Mononuclear cell (primary cell): ENCODE results near the gene ZFP36. TPM values are rescaled to one million over a fixed set of nuclear protein-coding genes. Genes with fewer than 3 reads are reported as not detected.

Experiments
- H3K27me3 ChIP-seq: 2 replicates; pipeline ENCODE4 v1.6.0; 2011; ENCODE audit warnings: low read length, control low read depth; ENCODE audit not compliant: insufficient read depth
- H3K4me1 ChIP-seq: 2 replicates; pipeline ENCODE4 v1.5.1; 2011; ENCODE audit warnings: mild to moderate bottlenecking, low read length, control low read depth; ENCODE audit not compliant: insufficient read depth
- H3K4me3 ChIP-seq: 2 replicates; pipeline ENCODE4 v1.5.1; 2011; ENCODE audit warnings: mild to moderate bottlenecking, low read length, moderate library complexity
- H3K9me3 ChIP-seq: 2 replicates; pipeline ENCODE4 v1.5.1; 2011; ENCODE audit warnings: low read depth, mild to moderate bottlenecking, control low read depth, low read length
- total RNA-seq: library from RNA; depleted of rRNA; stranded (reverse); fragments of >200 nt; gene quantifications from one replicate; pipeline ENCODE4 v1.2.3, GENCODE V29; 2012

The ZFP36 gene
- total RNA-seq, 1 donor: 676 TPM

DNA sequence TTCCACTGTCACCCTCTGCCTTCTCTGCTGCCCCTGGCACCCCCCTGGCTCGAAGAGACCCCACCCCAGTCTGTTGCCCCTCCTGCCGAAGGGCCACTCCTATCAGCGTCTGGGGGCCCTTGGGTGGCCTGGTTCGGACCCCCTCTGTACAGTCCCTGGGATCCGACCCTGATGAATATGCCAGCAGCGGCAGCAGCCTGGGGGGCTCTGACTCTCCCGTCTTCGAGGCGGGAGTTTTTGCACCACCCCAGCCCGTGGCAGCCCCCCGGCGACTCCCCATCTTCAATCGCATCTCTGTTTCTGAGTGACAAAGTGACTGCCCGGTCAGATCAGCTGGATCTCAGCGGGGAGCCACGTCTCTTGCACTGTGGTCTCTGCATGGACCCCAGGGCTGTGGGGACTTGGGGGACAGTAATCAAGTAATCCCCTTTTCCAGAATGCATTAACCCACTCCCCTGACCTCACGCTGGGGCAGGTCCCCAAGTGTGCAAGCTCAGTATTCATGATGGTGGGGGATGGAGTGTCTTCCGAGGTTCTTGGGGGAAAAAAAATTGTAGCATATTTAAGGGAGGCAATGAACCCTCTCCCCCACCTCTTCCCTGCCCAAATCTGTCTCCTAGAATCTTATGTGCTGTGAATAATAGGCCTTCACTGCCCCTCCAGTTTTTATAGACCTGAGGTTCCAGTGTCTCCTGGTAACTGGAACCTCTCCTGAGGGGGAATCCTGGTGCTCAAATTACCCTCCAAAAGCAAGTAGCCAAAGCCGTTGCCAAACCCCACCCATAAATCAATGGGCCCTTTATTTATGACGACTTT lies 2.0 kb downstream of the ZFP36 start:
- H3K27me3 ChIP-seq: no peaks in the 10 kb centered on the region
- H3K4me3 ChIP-seq: peak overlapping the region; percentile 100
- no peaks in the 10 kb centered on the region for H3K9me3 ChIP-seq
- peaks cover 52% of the 10 kb centered on the region for H3K4me1 ChIP-seq

DNA sequence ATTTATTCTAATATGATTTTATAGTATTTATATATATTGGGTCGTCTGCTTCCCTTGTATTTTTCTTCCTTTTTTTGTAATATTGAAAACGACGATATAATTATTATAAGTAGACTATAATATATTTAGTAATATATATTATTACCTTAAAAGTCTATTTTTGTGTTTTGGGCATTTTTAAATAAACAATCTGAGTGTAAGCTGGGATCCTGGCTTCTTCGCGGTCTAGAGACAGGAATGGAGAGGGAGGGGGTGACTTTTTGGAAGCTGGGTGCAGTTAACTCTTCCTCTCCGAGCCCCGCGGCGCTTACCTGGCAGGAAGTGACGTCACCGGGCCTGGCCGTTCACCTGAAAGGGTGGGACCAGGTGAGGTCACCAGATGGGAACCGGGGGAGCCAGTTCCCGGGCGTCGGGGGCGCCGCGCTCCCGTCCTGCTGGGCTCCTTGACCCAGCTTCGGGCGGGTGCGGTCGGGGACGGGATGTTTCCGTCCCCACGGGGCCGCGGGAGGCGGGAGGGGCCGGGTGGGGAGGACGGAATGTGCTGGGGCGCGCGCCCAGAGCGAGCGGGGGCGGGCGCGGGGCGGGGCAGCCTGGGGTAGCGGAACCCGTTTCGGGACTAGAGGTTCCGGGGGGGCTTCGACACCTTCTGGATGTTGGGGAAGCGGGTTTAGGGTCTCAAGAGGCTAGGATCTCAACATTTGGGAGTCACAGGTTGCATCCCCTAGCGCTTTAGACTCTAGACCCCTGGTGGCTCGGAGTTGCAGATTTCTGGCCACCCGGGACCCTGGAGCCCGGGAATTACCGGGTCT lies 2.8 kb downstream of the ZFP36 start:
- Histone ChIP-seq H3K4me3 (peak overlapping the region; percentile 100), H3K4me1 (peaks cover 52% of the 10 kb centered on the region)

DNA sequence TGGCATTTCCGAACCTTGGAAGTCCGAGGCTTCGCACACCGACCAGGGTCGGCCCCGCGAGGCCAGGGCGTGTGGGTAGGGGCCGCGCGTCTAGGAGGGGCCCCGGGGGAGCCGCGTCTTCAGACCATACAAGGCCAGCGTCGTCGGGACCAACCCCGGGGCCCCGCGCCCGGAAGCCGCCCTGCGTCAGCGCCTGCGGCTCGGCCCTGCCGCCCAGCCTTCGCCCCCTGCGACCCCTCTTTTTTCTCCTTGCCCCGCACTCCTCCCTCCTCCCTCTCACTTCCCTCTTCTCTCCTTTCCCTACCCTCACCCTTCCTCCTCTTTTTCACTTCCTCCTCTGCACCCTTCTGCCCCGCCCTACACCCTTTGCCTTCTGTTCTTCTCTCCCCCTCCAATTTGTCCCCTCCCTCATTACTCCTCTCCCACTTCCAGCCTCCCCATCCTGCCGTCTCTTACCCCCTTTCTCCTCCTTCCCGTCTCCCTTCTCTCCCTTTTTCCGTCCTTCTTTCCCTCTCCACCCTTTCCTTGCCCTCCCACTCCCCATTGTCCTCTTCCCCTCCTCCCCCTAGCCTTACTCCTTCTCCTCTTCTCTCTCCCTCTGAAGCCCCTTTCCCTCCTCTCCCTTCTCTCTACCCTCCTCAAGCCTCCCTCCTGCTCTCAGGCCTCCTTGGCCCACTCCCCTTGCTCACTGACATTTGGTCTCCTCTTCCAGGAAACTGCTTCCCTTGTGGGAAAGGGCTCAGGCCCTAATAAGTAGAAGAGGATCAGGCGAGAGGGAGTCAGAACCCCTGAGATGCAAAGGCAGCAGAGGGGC lies 3.6 kb downstream of the ZFP36 start:
- Histone ChIP-seq H3K9me3 (no peaks in the 10 kb centered on the region), H3K27me3 (no peaks in the 10 kb centered on the region), H3K4me1 (peaks cover 45% of the 10 kb centered on the region), H3K4me3 (peak overlapping the region; percentile 100)

More for the DNA sequence above, 2.8 kb downstream of the ZFP36 start:
- Histone ChIP-seq H3K27me3 (no peaks in the 10 kb centered on the region), H3K9me3 (no peaks in the 10 kb centered on the region)

DNA sequence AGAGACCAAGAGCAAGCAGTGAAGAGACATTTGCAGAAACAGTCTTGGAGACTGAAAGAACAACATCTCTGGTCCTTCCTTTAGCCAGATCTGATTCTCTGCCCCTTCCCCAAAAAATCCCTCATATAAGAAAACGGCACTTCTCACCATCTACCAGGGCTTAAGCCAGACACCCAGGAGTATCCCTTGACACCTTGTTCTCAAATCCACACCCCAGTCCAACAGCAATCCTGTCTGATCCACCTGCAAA lies 4.1 kb downstream of the ZFP36 start:
- H3K27me3 ChIP-seq: no peaks in the 10 kb centered on the region
- peaks cover 40% of the 10 kb centered on the region for H3K4me1 ChIP-seq
- peak overlapping the region; percentile 100 for H3K4me3 ChIP-seq
- no peaks in the 10 kb centered on the region for H3K9me3 ChIP-seq

DNA sequence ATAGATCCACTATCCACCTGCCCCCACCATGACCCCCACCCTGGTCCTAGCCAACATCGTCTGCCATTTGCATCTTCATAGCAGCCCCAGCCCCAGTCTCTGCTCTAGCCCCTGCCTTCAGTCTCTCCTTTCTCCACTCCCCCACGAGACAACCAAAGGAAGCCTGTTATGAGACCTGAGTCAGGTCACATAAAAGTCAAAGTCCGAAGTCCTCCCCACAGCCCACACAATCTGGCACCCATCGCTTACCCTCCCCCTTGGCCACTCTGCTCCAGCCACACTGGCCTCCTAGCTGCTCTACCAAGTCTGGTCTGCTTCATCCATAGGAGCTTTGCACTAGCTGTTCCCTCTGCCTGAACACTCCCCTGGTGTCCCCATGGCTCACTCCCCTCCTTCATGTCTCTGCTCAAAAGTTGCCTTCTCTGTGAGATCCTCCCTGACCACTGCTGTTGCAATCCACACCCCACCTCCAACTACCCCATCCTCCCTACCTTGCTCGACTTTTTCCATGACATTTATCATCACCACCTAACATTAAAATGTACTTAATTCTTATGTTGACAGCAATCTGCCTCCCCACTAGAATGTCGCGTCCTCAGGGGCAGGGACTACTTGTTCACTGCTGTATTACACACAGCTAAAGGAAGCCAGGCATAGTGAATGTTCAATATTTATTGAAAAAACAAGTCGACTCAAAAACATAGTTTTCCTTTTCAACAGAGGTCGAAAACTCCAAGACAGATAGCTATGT lies 4.6 kb downstream of the ZFP36 start:
- H3K4me1 ChIP-seq: peaks cover 35% of the 10 kb centered on the region
- no peaks in the 10 kb centered on the region for H3K9me3 ChIP-seq
- H3K27me3 ChIP-seq: no peaks in the 10 kb centered on the region
- peak overlapping the region; percentile 100 for H3K4me3 ChIP-seq

DNA sequence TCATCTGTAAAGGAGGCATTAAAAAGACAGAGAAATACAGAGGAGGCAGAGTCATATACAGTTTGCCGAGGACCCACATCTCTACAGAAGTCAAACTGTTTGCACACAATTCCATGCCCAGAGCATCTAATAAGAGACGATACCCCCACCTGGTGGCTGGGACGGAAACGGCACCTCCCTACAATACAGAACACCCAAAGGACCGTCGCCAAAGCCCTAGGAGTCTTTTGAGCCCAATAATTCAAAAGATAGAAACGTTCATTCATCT lies 5.1 kb downstream of the ZFP36 start:
- Histone ChIP-seq H3K4me3 (peak overlapping the region; percentile 100), H3K4me1 (peaks cover 35% of the 10 kb centered on the region)

DNA sequence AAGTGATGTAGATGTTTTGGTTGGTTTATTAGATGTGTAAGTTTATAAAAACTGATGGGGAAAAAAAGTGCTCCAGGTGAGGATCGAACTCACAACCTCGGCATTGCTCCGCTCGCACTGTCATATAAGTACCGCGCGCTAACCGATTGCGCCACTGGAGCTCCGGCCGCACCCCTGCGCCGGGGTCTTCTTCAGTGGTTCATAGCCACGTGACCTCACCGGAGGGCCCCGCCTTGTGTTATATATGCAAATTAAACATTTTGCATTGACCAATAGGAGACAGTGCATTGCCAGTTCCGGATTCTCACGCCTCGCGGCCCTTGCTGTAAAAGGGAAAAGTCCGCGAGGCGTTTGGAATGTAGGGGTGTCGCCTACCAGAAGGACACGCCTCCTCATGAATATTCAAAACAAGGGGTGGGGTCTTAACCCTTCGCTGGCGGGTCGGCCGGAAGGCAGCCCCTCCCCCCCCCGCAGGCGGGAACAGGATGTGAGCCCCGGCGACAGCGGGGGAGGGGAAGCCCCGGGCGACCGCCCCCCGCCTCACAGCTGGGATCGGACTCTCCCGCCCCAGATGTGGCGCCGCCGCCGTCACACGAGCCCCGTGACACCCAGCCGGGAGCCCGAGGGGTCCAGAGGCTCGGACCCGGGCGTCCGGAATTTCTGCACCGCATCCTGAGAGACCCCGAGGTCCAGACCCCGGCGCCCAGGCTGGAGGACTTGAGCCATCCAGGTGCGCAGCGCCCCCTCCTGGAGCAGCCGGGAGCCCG lies 5.6 kb downstream of the ZFP36 start, which contains the start of gene PLEKHG2:
Gene PLEKHG2 (plus strand): TSS at position 570 of the 767 bp plus-strand sequence. CDS start 1,418 bp downstream, outside the sequence.
- Histone ChIP-seq H3K4me1 (peaks cover 35% of the 10 kb centered on the region), H3K4me3 (peak within 1 kb of the TSS; percentile 100), H3K9me3 (no peaks in the 10 kb centered on the region), H3K27me3 (no peaks in the 10 kb centered on the region)

More for the DNA sequence above, 5.1 kb downstream of the ZFP36 start:
- no peaks in the 10 kb centered on the region for H3K9me3 ChIP-seq
- no peaks in the 10 kb centered on the region for H3K27me3 ChIP-seq

DNA sequence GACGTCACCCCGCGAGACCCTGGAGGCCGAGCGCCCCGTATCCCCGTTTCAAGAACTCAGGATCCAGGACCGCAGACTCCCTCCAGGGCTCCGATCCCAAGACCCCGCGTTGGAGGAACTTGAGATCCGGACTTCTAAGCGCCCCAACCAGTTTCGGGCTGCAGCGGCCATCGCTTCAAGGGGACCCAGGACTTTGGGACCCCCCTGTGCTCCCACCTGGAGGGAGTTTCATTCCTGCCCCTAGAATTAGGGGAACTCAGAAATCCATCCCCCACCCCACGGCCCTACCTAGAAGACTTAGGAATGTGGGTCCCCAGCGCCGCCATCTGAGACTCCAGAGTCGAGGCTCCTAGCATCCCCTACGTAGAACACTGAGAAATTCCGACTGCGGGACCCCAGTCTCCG lies 6.2 kb downstream of the ZFP36 start:
- Histone ChIP-seq H3K4me3 (peak overlapping the region; percentile 100), H3K9me3 (no peaks in the 10 kb centered on the region), H3K27me3 (no peaks in the 10 kb centered on the region), H3K4me1 (peaks cover 35% of the 10 kb centered on the region)

DNA sequence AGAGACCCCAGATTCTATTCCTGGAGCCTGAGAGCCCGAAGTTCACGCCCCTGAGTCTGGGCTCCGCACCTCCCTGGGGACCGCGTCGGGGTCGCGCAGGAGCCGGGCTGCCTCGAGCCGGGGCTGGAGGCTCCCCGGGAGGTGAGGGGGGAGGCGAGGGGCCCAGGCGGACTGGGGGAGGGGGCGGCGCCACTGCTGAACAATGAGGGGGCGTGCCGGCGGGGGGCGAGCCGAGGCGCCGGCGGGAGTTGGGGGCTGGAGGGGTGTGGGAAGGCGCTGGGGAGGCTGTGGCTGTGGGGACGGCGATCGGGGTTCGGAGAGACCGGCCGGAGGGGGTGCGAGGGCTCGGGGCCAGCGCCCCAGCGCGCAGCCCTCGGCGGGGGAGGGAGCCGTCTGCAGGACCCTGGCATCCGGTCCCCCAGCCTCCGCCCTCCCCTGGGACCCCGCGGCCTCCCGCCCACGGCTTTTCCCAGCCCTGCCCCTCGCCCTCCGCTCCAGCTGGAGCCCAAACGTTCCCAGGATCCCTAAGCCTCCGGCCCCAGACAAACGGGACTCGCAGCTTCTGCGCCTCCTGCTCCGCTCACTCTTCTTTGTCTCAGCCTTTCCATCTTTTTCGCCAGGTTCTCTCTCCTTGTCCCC lies 6.7 kb downstream of the ZFP36 start:
- Histone ChIP-seq H3K4me1 (peaks cover 33% of the 10 kb centered on the region), H3K27me3 (no peaks in the 10 kb centered on the region), H3K4me3 (peak overlapping the region; percentile 100), H3K9me3 (no peaks in the 10 kb centered on the region)

DNA sequence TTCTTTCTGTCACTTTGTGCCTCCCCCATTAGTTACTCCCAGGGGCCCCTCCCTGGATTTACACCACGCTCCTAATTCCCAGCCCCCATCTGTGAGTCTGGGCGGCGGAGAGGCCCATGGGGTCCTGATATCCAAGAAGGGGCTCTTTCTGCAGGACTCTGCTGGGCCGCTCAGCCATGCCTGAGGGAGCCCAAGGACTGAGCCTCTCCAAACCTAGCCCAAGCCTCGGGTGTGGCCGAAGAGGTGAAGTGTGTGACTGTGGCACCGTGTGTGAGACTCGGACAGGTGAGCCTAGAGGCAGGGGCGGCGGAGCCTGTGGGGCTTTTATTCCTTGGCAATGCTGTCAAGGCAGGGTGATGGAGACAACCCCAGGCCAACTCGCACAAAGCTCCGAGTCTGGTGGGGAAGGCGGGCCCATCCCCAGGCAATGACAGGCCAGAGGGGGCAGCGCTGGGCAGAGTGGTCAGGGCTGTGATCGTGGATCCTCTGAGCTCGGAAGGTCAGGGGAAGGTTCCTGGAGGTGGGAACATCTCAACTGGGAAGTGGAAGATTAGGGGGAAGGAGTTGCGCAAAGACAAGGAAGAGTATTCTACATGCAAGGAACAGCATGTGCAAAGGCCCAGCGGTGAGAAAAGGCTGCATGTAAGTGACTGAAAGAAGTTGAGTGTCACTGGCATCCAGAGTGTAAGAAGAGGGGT lies 7.4 kb downstream of the ZFP36 start:
- H3K27me3 ChIP-seq: no peaks in the 10 kb centered on the region
- H3K4me3 ChIP-seq: no peak overlapping the region
- no peaks in the 10 kb centered on the region for H3K9me3 ChIP-seq
- peaks cover 27% of the 10 kb centered on the region for H3K4me1 ChIP-seq

DNA sequence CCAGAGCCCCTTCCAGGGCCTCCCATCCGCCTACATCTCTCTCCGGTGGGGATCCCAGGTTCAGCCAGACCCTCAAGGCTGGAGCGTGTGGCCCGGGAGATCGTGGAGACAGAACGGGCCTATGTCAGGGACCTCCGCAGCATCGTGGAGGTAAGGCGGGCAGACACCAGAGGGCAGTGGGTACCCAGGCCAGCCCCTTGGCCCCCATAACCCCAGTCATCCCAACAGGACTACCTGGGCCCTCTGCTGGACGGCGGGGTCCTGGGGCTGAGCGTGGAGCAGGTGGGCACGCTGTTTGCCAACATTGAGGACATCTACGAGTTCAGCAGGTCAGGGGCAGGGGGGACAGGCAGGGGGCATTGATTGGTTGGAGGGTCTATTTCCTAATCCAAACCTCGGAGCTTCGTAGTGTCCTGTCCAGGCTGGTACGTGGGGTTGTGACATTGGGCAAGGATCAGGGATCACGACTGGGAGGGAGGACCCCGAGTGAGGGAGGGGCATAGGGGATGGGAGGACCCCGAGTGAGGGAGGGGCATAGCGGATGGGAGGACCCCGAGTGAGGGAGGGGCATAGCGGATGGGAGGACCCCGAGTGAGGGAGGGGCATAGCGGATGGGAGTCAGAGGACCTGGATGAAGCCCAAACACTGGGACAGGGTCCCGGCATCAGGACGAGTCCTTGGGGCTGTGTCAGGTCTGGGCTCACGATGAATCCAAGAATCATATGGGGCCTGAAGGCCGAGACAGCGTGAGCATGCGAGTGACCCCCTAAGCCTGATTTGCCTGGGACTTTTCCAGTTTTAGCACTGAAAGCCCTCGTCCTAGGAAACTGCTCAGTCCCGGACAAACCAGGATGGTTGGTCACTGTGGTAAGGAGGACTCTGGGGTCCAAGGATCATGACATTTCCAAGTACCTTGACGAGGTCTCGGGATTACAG lies 8.7 kb downstream of the ZFP36 start:
- Histone ChIP-seq H3K27me3 (no peaks in the 10 kb centered on the region), H3K4me3 (no peak overlapping the region), H3K9me3 (no peaks in the 10 kb centered on the region), H3K4me1 (peaks cover 25% of the 10 kb centered on the region)
